Adipocyte (in vitro differentiated cells): Measurements from ENCODE around the gene HP.
A peak's percentile ranks its signal among the peaks of the same experiment; 100 is the strongest.

Experiments used
- DNase-seq: peaks from one replicate; pipeline ENCODE4 v3.0.0-alpha.2; 2015; ENCODE audit warnings: low read depth
- H3K27me3 ChIP-seq: replicated peaks from 2 replicates; pipeline ENCODE4 v1.7.0; 2013; ENCODE audit warnings: mild to moderate bottlenecking, low read length, moderate library complexity; ENCODE audit not compliant: control insufficient read depth, insufficient read depth
- H3K36me3 ChIP-seq: 2 replicates; pipeline ENCODE4 v1.7.0; 2013; ENCODE audit warnings: low read length, mild to moderate bottlenecking, moderate library complexity; ENCODE audit not compliant: control insufficient read depth, insufficient read depth, severe bottlenecking
- H3K4me1 ChIP-seq: 2 replicates; pipeline ENCODE4 v1.7.0; 2013; ENCODE audit warnings: mild to moderate bottlenecking, low read length, moderate library complexity; ENCODE audit not compliant: control insufficient read depth, insufficient read depth
- H3K4me3 ChIP-seq: 2 replicates; pipeline ENCODE4 v1.7.0; 2013; ENCODE audit warnings: mild to moderate bottlenecking, low read length, moderate library complexity
- H3K9ac ChIP-seq: 2 replicates; pipeline ENCODE4 v1.7.0; 2013; ENCODE audit warnings: mild to moderate bottlenecking, low read length, moderate library complexity
- H3K9me3 ChIP-seq: 2 replicates; pipeline ENCODE4 v1.7.0; 2013; ENCODE audit warnings: mild to moderate bottlenecking, low read length, moderate library complexity; ENCODE audit not compliant: control insufficient read depth

Gene HP

GRCh38 chr16:72092832-72093447 is 38.6 kb downstream of the HP start:
- DNase-seq = peak; percentile 77
- Histone ChIP-seq H3K4me1 (peaks cover 32% of the 10 kb centered on the region), H3K9me3 (no peaks in the 10 kb centered on the region), H3K27me3 (no peaks in the 10 kb centered on the region), H3K36me3 (peaks cover 48% of the 10 kb centered on the region), H3K9ac (peak overlapping the region; percentile 98), H3K4me3 (peak overlapping the region; percentile 99)

GRCh38 chr16:72093448-72094265 is 39.4 kb downstream of the HP start, which contains the start of the genes DHX38 and TXNL4B:
TSS of gene DHX38 (plus strand) at chr16:72093847. CDS start at chr16:72096158, 2,311 bp downstream.
TSS of gene TXNL4B (minus strand) at chr16:72093620. CDS start at chr16:72090749, 2,871 bp downstream.
- peak within 1 kb of the TSS; percentile 98 for H3K9ac ChIP-seq
- no peaks in the 10 kb centered on the region for H3K9me3 ChIP-seq
- H3K27me3 ChIP-seq = no peaks in the 10 kb centered on the region
- peaks cover 45% of the 10 kb centered on the region for H3K36me3 ChIP-seq
- H3K4me1 ChIP-seq = peaks cover 32% of the 10 kb centered on the region
- DNase-seq = peak; percentile 99
- peak within 1 kb of the TSS; percentile 99 for H3K4me3 ChIP-seq

GRCh38 chr16:72094266-72094610 is 39.9 kb downstream of the HP start:
- Histone ChIP-seq H3K36me3 (peaks cover 45% of the 10 kb centered on the region), H3K4me1 (peaks cover 32% of the 10 kb centered on the region), H3K4me3 (peak overlapping the region; percentile 99), H3K27me3 (no peaks in the 10 kb centered on the region), H3K9ac (peak overlapping the region; percentile 98), H3K9me3 (no peaks in the 10 kb centered on the region)
- no peak for DNase-seq

GRCh38 chr16:72098936-72099335 is 44.6 kb downstream of the HP start:
- H3K36me3 ChIP-seq = peaks cover 77% of the 10 kb centered on the region
- no peaks in the 10 kb centered on the region for H3K9me3 ChIP-seq
- DNase-seq = no peak
- peaks cover 16% of the 10 kb centered on the region for H3K4me1 ChIP-seq
- H3K4me3 ChIP-seq = no peak overlapping the region
- no peak overlapping the region for H3K9ac ChIP-seq
- H3K27me3 ChIP-seq = no peaks in the 10 kb centered on the region

- H3K4me1 ChIP-seq = peaks cover 14% of the 10 kb centered on the region
- H3K4me3 ChIP-seq = no peak overlapping the region
- H3K9ac ChIP-seq = no peak overlapping the region
- H3K36me3 ChIP-seq = peaks cover 82% of the 10 kb centered on the region
- H3K9me3 ChIP-seq = no peaks in the 10 kb centered on the region
- peak; percentile 63 for DNase-seq
- H3K27me3 ChIP-seq = no peaks in the 10 kb centered on the region
Observed at GRCh38 chr16:72099377-72099818, 45.1 kb downstream of the HP start.

- no peaks in the 10 kb centered on the region for H3K27me3 ChIP-seq
- H3K4me3 ChIP-seq = no peak overlapping the region
- no peak overlapping the region for H3K9ac ChIP-seq
- H3K4me1 ChIP-seq = no peaks in the 10 kb centered on the region
- DNase-seq = no peak
- H3K36me3 ChIP-seq = peaks cover 97% of the 10 kb centered on the region
- H3K9me3 ChIP-seq = no peaks in the 10 kb centered on the region
Observed at GRCh38 chr16:72101195-72101594, 46.9 kb downstream of the HP start.

- H3K4me1 ChIP-seq = no peaks in the 10 kb centered on the region
- no peak overlapping the region for H3K4me3 ChIP-seq
- no peaks in the 10 kb centered on the region for H3K27me3 ChIP-seq
- no peak for DNase-seq
- H3K36me3 ChIP-seq = peaks cover 100% of the 10 kb centered on the region
- no peaks in the 10 kb centered on the region for H3K9me3 ChIP-seq
- no peak overlapping the region for H3K9ac ChIP-seq
Observed at GRCh38 chr16:72104905-72105304, 50.6 kb downstream of the HP start.

- H3K36me3 ChIP-seq = peaks cover 100% of the 10 kb centered on the region
- no peak for DNase-seq
- no peaks in the 10 kb centered on the region for H3K9me3 ChIP-seq
- H3K4me3 ChIP-seq = no peak overlapping the region
- no peak overlapping the region for H3K9ac ChIP-seq
- H3K27me3 ChIP-seq = no peaks in the 10 kb centered on the region
- no peaks in the 10 kb centered on the region for H3K4me1 ChIP-seq
Observed at GRCh38 chr16:72105978-72106377, 51.7 kb downstream of the HP start.

GRCh38 chr16:72107371-72107770 is 53.1 kb downstream of the HP start:
- DNase-seq = no peak
- peaks cover 100% of the 10 kb centered on the region for H3K36me3 ChIP-seq
- no peaks in the 10 kb centered on the region for H3K9me3 ChIP-seq
- no peak overlapping the region for H3K4me3 ChIP-seq
- H3K27me3 ChIP-seq = no peaks in the 10 kb centered on the region
- H3K4me1 ChIP-seq = no peaks in the 10 kb centered on the region
- no peak overlapping the region for H3K9ac ChIP-seq

- no peak overlapping the region for H3K9ac ChIP-seq
- H3K27me3 ChIP-seq = no peaks in the 10 kb centered on the region
- H3K9me3 ChIP-seq = no peaks in the 10 kb centered on the region
- H3K4me1 ChIP-seq = no peaks in the 10 kb centered on the region
- H3K36me3 ChIP-seq = peaks cover 97% of the 10 kb centered on the region
- no peak for DNase-seq
- H3K4me3 ChIP-seq = no peak overlapping the region
Observed at GRCh38 chr16:72108353-72109102, 54.2 kb downstream of the HP start.

GRCh38 chr16:72109300-72109699 is 55.0 kb downstream of the HP start:
- Histone ChIP-seq H3K4me1 (no peaks in the 10 kb centered on the region), H3K9me3 (no peaks in the 10 kb centered on the region), H3K27me3 (no peaks in the 10 kb centered on the region), H3K4me3 (no peak overlapping the region), H3K36me3 (peaks cover 90% of the 10 kb centered on the region), H3K9ac (no peak overlapping the region)
- no peak for DNase-seq
